ENCODE data around the gene BCAS3. TPM values are rescaled to one million over a fixed set of nuclear protein-coding genes. Genes with fewer than 3 reads are reported as not detected.

The BCAS3 gene
- polyA plus RNA-seq, 4 donors = 26.2 to 27.7 (median 26.8) TPM

GRCh38 chr17:61366076-61366714 is 688.5 kb downstream of the BCAS3 start:
- no peak for DNase-seq (ENCODE audit: low read depth in 4 of 4, low spot score in 3 of 4)

DNA sequence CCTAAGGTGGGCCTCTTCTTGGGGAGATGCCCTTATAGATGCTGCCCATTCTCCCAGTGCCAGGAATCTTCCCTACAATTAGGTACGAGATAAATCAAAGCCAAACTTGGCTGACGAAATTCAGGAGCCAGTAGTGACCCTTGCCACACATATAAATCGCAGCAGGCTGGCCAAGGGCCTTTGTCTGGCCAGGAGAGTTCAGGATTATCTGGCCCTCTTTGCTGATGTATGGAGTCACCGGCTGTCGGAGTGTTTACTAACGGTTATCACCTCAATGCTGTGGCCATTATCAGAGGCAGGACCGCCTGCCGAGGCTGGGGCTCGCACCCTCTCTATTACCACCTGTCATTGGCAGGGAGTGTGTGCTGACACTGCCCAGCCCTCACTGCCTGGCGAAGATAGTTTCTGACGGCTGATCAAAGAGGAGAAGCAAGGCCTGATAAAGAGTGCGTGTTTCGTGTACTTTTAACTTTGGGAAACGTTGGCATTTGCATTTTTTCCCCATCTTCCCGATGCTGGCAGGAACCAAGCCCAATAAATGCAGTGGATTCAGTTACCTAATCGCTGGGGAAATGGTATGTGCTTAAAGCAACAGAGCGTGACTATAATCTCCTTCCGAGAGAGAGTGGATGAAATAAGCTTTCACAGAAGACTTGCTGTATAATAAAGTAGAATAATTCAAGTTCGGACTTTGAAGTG is 689.2 kb downstream of the BCAS3 start:
- no peak for DNase-seq (ENCODE audit: low read depth in 4 of 4, low spot score in 3 of 4)

DNA sequence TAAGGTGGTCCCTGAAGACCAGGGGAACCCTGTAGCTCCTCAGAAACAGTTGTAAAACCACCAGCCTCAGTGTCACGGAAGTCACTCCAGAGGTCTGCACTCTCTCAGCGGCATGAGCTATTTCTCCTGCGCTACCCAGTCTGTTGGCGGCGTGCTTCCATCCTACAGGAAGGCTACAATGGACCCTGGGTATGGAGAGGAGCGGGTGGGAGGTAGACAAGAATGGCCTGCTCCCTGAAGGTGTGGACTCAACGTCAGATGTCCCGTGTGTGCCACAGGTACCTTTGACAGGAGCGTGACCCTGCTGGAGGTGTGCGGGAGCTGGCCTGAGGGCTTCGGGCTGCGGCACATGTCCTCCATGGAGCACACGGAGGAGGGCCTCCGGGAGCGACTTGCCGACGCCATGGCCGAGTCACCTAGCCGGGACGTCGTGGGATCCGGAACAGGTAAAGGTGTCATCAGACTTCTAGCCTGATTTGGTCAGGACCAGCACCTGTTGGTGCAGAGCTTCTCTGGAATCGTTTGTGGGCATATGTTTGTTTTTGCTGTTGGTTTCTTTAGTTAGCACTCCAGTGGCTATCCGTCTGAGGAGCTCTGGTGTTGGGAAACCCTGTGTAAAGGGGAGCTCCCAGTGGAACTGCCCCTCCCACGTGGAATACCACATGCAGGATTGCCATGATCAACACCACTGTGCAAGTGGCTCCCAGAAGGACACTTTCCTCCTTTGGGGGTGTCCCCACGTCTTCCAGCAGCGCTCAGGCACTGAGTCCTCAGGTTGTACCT is 690.6 kb downstream of the BCAS3 start:
- DNase-seq (ENCODE audit: low read depth in 4 of 4, low spot score in 3 of 4) = no peak

DNA sequence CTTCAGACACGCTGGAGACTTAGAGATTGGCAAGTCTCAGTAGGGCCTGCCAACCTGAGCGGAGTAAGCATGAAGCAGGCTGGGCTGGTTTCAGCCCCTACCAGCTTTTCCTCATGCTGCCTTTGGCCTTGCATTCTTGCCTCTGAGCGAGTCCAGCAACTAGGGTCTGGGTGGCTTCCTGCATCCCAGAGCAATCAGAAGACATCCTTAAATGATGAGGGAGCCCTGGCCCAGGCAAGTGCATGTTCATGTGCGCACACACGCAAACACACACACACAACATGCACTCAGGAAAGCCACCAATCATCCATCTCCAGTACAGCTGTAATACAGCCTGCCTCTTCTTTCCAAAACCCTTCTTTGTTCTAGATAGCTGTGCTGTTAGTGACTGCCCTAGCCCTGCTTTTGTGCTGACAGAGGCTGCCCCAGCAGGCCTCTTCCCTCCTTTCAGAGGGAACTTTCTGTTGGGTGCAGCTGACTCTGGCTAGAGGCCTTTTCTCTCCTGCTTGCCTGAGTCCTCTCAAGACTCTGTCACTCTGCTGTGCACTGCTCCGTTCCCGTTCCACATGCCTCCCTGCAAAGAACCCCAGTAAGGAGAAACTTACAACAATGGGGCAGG is 691.3 kb downstream of the BCAS3 start:
- no peak for DNase-seq (ENCODE audit: low read depth in 4 of 4, low spot score in 3 of 4)

GRCh38 chr17:61369751-61370150 is 692.1 kb downstream of the BCAS3 start:
- DNase-seq (ENCODE audit: low read depth in 4 of 4, low spot score in 3 of 4) = no peak

DNA sequence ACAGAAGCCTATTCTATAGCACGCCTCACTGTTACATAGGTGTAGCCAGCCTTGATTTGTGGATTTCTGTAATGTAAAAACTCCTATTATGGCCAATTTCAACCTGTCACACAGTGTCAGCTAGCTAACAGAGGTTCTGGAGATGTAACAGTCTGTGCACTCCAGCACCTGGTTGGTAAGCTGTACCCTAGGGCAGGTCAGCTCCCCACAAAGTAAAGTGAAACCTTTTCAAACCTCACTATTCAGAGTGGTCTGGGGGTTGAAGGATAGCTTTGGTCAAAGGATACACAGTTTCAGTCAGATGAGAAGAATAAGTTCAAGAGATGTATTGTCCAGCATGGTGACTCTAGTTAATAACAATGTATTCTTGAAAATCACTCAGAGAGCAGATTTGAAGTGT is 693.5 kb downstream of the BCAS3 start:
- no peak for DNase-seq (ENCODE audit: low read depth in 4 of 4, low spot score in 3 of 4)

GRCh38 chr17:61371606-61372005 is 694.0 kb downstream of the BCAS3 start:
- DNase-seq (ENCODE audit: low read depth in 4 of 4, low spot score in 3 of 4) = no peak

GRCh38 chr17:61372436-61372835 is 694.8 kb downstream of the BCAS3 start:
- no peak for DNase-seq (ENCODE audit: low read depth in 4 of 4, low spot score in 3 of 4)

- no peak for DNase-seq (ENCODE audit: low read depth in 4 of 4, low spot score in 3 of 4)
Observed at GRCh38 chr17:61376931-61377838, 699.5 kb downstream of the BCAS3 start.

GRCh38 chr17:61378658-61379456 is 701.2 kb downstream of the BCAS3 start:
- DNase-seq (ENCODE audit: low read depth in 4 of 4, low spot score in 3 of 4) = no peak

GRCh38 chr17:61379457-61380216 is 702.0 kb downstream of the BCAS3 start:
- no peak for DNase-seq (ENCODE audit: low read depth in 4 of 4, low spot score in 3 of 4)

DNA sequence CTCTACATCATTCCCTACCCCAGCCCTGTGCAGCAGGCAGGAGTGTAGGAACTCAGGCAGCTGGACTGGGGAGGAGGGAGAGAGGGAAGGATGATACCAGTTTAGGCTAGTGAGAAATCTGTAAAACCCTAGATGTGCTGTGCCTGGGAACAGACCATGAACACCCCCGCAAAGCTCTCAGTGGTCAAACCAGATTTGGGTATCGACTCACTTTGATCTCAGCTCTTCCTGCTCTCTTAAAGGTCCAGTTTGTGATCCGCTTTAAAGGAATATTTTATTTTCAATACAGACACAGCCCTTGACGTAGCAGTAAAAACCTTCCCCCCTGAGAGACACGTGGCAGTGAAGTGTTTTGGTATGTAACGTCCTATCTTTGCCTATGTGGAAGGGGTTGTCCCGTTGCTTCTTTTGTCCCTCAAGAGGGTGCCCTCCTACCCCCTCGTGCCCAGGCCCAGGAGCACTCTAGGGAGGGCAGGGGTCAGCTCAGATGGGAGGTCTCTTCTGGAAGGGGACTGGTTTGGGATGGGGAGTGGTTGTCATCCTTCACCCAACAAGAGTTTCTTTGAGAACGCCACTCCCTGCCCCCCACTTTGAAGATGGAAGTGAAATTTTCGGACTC is 702.7 kb downstream of the BCAS3 start:
- DNase-seq (ENCODE audit: low read depth in 4 of 4, low spot score in 3 of 4) = no peak

GRCh38 chr17:61380836-61381525 is 703.3 kb downstream of the BCAS3 start:
- no peak for DNase-seq (ENCODE audit: low read depth in 4 of 4, low spot score in 3 of 4)

DNA sequence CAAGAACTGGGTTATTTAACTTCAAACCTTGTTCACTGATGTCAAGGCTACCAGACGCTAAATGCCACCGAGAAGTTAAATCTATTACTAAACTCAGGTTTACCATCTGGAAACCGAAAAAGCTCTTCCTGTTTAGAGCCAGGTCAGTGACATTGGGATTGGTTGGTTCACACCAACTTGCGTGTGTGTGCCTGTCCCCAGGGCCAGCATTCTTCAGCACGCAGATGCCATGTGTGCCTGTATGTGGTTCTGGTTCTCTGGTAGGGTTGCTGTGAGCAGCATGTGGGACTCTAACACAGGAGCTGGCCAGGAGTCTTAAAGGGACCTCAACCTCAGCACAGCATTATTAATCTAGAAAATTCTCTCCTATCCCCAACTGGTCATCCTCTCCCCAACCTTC is 703.9 kb downstream of the BCAS3 start:
- no peak for DNase-seq (ENCODE audit: low read depth in 4 of 4, low spot score in 3 of 4)

GRCh38 chr17:61382796-61383688 is 705.4 kb downstream of the BCAS3 start:
- DNase-seq (ENCODE audit: low read depth in 4 of 4, low spot score in 3 of 4) = no peak

DNA sequence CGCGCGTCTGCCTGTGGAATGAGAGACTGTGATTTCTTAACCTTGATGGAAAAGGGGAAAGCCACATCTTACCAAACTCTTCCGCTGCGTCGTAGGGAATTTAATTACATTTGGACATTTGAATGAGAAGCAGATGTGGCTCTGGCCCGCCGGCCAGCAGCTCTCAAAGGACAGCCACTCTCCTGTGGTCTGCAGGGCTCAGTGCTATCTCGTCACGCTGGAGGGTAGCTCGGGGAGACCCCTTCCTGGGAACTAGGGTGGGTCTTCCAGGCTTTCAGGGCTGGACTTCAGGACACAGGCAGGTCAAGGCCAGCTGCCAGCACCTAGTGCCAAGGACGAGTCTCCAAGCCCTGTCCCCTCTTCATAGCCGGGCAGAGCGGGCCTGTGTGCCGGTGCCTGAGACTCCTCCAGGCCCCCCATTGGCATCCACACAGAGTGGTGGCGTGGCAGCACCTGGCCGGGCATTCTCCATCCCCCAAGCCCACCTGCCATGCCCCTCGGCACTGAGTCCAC is 706.1 kb downstream of the BCAS3 start:
- DNase-seq (ENCODE audit: low read depth in 4 of 4, low spot score in 3 of 4) = no peak

DNA sequence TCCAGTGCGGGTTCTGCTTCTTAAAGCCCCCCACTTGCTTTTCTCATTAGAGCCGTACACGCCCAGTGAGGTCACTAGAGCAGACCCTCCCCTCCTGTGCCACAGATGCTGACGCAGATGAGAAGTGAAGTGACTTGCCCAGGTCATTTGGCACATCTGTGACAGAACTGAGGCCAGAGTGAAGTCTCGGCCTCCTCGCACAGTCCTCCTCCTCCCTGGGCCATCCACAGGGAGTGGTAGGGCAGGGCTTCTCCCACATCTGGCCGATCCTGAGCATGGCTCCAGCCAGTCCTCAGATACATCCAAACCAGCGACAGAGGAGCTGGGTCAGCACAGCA is 706.7 kb downstream of the BCAS3 start:
- DNase-seq (ENCODE audit: low read depth in 4 of 4, low spot score in 3 of 4) = no peak

Measured in right renal pelvis (tissue), 4 donors.